ENCODE results near the gene KCNIP1.

DNA sequence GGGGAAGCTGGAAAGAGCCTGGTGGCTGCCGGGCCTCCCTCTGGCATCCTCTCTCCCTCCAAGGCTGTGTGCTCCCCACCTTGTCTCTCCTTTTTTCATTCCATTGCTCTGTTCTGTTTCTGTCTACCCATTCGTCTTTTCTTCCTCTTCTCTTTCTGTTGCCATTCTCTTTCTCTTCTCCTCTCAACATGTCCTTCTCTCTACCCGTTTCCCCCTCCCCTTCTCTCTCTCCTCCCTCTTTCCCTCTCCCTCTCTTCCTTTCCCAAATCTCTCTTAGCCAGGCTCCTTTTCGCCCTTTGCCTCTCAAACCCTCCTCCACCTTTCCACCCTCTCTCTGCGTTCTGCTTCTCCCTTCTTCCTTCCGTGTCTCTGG, 19.4 kb upstream of the KCNIP1 start:
- no peak for TF ChIP-seq POLR2AphosphoS5 (IDR thresholded peaks at IDR 0.05; ENCODE audit: insufficient read depth in 1 of 2, low read depth in 1 of 2)
- TF ChIP-seq, protein P1, sequence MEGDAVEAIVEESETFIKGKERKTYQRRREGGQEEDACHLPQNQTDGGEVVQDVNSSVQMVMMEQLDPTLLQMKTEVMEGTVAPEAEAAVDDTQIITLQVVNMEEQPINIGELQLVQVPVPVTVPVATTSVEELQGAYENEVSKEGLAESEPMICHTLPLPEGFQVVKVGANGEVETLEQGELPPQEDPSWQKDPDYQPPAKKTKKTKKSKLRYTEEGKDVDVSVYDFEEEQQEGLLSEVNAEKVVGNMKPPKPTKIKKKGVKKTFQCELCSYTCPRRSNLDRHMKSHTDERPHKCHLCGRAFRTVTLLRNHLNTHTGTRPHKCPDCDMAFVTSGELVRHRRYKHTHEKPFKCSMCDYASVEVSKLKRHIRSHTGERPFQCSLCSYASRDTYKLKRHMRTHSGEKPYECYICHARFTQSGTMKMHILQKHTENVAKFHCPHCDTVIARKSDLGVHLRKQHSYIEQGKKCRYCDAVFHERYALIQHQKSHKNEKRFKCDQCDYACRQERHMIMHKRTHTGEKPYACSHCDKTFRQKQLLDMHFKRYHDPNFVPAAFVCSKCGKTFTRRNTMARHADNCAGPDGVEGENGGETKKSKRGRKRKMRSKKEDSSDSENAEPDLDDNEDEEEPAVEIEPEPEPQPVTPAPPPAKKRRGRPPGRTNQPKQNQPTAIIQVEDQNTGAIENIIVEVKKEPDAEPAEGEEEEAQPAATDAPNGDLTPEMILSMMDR (IDR thresholded peaks at IDR 0.05), result no peak
